NCI-H1105 treated with DMSO at 0.1 percent for 48 hours (cell line): ENCODE results near the gene EWSR1.
A peak's percentile ranks its signal among the peaks of the same experiment; 100 is the strongest.
"Not testable (repeated sequence)": the region's sequence is repeated elsewhere in the genome, so short reads cannot be mapped to it uniquely, and the experiment has no call there.

Experiments used
- DNase-seq: peaks from one replicate; lab custom pipeline; 2025; lab: John Stamatoyannopoulos, UW

EWSR1 gene

GRCh38 chr22:29267858-29268510 is at the start of gene EWSR1, which contains the start of gene RHBDD3:
TSS of gene EWSR1 (plus strand) at chr22:29268268. CDS start at chr22:29268337, 69 bp downstream.
TSS of gene RHBDD3 (minus strand) at chr22:29267981. CDS start at chr22:29265626, 2,355 bp downstream.
- DNase-seq: peak; percentile 88

GRCh38 chr22:29218758-29219408 is 49.2 kb upstream of the EWSR1 start:
- no peak for DNase-seq

- not testable (repeated sequence) for DNase-seq
Observed at GRCh38 chr22:29219409-29219782, 48.7 kb upstream of the EWSR1 start.

- DNase-seq: no peak
Observed at GRCh38 chr22:29219881-29220670, 48.0 kb upstream of the EWSR1 start.

GRCh38 chr22:29224121-29224858 is 43.8 kb upstream of the EWSR1 start:
- DNase-seq: no peak

GRCh38 chr22:29224859-29225410 is 43.1 kb upstream of the EWSR1 start:
- no peak for DNase-seq

GRCh38 chr22:29225422-29226090 is 42.5 kb upstream of the EWSR1 start:
- no peak for DNase-seq

- no peak for DNase-seq
Observed at GRCh38 chr22:29226351-29226981, 41.6 kb upstream of the EWSR1 start.

- no peak for DNase-seq
Observed at GRCh38 chr22:29230972-29231875, 36.8 kb upstream of the EWSR1 start.

GRCh38 chr22:29231971-29232959 is 35.8 kb upstream of the EWSR1 start:
- no peak for DNase-seq

GRCh38 chr22:29233277-29233877 is 34.7 kb upstream of the EWSR1 start:
- DNase-seq: no peak

GRCh38 chr22:29240481-29240880 is 27.6 kb upstream of the EWSR1 start:
- DNase-seq: peak; percentile 58

- no peak for DNase-seq
Observed at GRCh38 chr22:29243874-29244446, 24.1 kb upstream of the EWSR1 start.

GRCh38 chr22:29244785-29245625 is 23.1 kb upstream of the EWSR1 start:
- DNase-seq: no peak

GRCh38 chr22:29245626-29246385 is 22.3 kb upstream of the EWSR1 start:
- peak; percentile 57 for DNase-seq

GRCh38 chr22:29247891-29248290 is 20.2 kb upstream of the EWSR1 start:
- not testable (repeated sequence) for DNase-seq
